Smooth muscle cell of the brain vasculature (primary cell): ENCODE measurements around the gene EEF2KMT.
"Not testable (repeated sequence)": the region's sequence is repeated elsewhere in the genome, so short reads cannot be mapped to it uniquely, and the experiment has no call there.

ENCODE experiments used
- DNase-seq: peaks from one replicate; pipeline ENCODE4 v3.0.0-alpha.2; 2012; ENCODE audit warnings: low read depth, low spot score

EEF2KMT gene

GRCh38 chr16:5070431-5071186, 27.0 kb downstream of the EEF2KMT start:
- DNase-seq = no peak

GRCh38 chr16:5069854-5070253, 27.7 kb downstream of the EEF2KMT start:
- no peak for DNase-seq

DNA sequence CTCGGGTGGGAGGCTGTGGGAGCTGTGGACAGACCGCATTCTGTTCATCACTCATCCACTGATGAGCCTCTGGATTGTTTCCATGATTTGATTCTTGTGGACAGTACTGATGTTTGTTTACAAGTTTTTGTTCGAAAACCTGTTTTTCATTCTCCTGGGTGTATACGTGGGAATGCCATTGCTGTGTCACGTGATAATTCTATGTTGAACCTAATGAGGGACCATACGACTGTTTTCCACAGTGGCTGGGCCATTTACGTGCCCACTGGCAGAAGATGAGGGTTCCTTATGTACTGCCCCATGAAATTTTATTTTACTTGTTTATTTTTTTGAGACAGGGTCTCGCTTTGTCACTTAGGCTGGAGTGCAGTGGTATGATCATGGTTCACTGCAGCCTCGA, 28.5 kb downstream of the EEF2KMT start:
- no peak for DNase-seq

- DNase-seq = no peak
These were observed 31.1 kb downstream of the EEF2KMT start for GRCh38 chr16:5066511-5066910.

GRCh38 chr16:5065813-5066212, 31.8 kb downstream of the EEF2KMT start, which contains the start of gene C16orf89:
C16orf89 (minus strand) TSS chr16:5065956; CDS start chr16:5065908, 48 bp downstream.
- no peak for DNase-seq

GRCh38 chr16:5065326-5065725, 32.3 kb downstream of the EEF2KMT start:
- DNase-seq = no peak

- DNase-seq = no peak
These were observed 32.7 kb downstream of the EEF2KMT start for GRCh38 chr16:5064915-5065314.

DNA sequence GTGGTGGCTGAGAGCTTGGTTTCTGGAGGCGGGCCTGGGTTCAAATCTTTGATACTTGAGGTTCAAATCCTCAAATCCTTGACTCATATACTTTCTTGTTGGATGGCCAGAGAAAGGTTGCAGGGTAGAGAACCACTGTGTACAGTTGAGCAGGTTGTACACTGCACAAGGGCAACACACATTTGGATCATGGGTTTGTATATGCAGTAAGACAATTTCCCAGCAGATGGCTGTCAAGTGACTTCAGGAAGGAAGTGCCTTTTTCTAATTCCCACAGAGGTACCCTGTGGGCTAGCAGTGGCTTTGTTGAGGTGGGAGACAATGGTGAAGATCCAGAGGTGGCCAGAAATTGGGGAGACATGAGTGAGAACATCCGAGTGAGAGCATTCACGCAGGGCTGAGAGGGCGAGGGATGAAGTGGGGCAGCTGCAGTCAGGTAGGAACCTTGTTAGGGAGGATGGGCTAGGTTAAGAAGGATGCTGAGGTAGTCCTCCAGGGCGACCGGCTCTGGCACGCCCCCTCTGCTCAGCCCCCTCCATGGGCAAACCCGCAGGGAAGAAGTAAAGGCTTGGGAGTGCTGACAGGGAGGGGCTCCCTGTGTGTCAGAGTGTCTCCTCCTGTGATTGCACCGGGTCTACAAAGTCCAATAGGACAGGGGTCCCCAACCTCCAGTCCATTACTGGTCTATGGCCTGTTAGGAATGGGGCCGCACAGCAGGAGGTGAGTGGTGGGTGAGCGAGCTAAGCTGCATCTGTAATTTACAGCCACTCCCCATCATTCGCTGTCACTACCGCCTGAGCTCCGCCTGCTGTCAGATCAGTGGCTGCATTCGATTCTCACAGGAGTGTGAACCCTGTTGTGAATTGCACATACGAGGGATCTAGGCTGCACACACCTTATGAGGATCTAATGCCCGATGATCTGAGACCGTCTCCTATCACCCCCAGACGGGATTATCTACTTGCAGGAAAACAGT, 34.5 kb downstream of the EEF2KMT start:
- no peak for DNase-seq

DNA sequence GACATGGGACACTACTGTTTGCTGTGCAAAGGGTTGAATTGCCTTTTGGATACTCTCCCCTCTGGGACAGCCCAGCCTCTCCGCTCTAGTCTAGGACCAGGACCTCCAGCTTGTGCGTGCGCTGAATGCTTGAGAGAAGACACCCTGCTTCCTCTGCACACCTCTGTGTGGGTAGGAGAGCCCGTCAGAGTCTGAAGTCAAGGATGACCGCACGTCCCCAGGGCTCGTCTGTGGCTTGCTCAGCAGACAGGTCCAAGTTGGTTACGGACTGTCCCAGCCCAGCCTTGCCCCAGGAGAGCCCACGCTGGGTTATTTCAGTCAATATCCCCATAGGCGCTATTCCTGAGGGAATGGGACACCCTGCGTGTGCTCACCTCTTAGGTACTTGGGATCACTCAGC, 35.5 kb downstream of the EEF2KMT start:
- no peak for DNase-seq

- DNase-seq = no peak
These were observed 37.4 kb downstream of the EEF2KMT start for GRCh38 chr16:5060073-5060641.

GRCh38 chr16:5059386-5060072, 38.1 kb downstream of the EEF2KMT start:
- no peak for DNase-seq

- no peak for DNase-seq
These were observed 39.1 kb downstream of the EEF2KMT start for GRCh38 chr16:5058476-5058875.

GRCh38 chr16:5056352-5056751, 41.2 kb downstream of the EEF2KMT start:
- no peak for DNase-seq

DNA sequence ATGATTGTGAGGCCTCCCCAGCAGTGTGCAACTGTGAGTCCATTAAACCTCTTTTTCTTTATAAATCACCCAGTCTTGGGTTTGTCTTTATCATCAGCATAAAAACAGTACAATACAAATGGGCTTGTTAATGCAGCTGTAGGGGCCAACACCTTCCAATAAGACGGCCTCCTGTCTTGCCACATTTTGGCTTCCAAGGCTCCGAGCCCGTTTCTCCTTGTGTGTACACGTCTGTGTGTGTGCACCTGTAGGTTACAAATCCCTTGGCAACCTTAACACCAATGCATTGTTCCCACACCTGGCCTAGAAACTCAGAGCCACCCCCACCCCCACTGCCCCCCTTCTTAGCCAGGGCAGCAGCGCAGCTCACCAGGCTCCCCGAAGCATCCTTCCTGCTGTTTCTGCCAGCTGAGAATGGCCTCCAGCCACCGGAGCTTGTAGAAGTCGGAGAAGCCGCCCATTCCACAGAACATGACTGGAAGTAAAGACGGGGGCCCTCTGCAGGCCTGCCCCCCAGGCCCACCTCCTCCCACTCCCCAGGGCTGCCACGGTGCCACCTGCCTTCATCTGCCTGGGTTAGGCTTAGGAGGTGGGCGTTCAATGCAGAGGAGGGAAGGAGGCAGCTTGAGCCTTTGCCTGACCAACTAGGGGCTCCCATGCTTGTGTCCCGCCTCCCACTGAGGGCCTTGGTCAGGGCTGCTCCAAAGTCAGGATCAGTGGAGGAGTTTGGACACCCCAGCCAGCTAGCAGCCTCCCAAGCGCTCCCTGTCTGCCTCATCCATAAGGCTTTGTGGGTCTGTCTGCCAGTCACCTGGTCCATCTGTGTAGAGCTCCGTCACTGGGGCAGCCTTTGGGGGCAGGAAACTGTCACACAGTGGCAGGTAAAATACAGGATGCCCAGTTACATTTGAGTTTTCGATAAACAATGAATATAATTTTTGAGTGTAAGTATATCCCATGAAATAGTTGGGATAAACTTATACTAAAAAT, 42.4 kb downstream of the EEF2KMT start:
- no peak for DNase-seq

DNA sequence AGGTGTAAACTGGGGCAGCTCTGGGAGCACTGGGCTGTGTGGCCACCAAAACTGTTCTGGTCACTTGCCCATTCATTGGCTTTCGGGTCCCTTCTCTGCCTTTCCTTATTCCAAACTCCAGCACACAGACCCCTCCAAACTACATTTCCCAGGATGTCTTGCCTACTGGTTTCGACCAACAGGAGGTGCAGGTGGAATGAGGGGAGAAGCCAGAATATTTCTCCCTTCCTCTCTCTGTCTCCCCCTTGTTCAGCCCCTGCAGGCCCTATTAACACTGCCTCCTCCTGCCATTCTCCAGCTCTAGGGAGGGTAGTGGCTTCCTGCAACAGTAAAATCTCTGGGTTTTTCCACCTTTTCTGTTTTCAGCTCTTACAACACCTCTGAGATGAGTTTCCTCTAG, 50.7 kb downstream of the EEF2KMT start:
- DNase-seq = no peak

DNA sequence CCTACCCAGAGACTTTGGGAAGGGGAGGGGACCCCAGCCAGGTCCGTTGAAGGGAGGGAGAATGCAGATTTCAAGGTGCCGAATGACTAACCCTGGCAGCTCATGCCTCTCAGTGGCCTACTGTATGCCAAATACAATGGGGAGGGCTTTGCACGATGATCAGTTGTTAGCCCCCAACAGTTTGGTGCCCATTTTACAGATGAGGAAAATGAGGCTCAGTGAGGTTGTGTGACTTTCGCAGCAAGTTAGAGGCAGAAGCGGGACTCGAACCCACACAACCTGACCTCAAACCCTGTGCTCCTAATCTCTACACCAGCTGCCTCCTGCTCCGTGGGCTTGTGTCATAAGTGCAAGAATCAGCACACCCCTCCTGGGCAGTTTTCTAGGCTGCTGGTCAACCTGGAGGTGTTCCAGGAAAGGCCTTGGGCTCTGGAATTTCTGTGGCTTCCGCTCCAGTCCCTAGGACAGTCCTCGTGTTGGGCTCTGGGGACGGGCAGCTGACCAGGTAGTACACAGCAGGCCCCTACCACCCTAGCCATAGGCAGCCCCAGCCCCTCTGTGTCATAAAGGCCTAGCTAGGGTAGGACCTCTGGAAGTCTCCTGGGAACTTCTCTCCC, 52.0 kb downstream of the EEF2KMT start:
- no peak for DNase-seq

DNA sequence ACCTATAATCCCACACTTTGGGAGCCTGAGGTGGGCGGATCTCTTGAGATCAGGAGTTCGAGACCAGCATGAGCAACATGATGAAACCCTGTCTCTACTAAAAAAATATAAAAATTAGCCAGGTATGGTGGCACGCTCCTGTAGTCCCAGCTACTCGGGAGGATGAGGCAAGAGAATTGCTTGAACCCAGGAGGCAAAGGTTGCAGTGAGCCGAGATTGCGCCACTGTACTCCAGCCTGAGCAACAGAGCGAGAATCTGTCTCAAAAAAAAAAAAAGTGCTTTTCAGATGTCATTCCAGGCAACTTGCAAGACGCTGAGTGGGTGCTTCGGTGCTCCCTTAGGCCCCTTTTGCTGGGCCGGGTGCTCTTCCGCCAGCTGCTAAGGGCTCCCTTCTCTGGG, 53.0 kb downstream of the EEF2KMT start:
- not testable (repeated sequence) for DNase-seq

DNA sequence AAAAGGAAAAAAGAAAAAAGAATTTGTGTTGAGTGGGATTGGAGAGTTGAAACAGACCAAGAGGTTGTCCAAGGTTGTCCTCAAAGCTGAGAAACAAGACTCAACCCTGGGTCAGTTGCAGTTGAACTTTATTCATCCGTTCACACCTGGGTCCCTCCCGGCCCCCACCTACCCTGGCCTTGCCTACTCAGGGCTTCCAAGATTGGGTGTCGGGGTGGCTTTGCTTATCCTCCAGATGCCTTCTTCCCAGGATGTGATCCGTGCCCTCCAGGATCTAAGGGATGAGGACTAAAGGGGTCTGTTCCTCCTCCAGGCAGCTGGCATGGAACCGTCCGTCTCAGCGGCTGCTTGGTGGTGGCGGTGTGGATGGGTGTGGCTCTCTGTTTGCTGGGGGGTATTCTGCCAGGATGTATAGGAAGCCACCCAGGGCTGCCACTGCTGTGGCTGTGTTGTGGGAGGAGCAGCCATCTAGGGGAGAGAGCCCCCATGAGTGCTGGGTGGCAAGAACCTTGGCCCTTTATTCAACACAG, 53.5 kb downstream of the EEF2KMT start:
- DNase-seq = no peak

DNA sequence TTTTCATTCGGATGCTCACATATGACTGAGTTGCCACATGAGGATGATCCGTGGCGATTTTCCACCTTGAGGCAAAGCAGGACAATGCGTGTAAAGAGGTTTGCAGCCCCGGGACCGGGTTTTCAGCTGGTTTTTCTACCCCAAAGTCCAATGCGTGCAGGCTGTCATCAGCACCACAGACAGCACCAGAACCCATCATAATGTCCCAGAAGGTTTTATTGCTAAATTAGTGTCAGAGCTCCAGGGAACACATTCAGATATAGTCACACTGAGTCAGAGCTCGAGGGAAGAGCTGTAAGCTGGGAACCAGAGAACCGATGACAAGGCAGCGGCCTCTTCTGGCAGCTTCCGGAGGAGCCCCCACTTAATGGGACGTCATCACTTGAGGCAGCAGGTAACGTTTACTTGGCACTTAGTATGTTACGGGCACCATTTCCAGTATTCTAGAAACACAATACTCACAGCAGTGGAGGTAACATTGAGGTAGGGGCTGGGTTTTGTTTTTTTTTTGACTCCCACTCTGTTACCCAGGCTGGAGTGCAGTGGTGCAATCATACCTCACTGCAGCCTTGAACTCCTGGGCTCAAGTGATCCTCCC, 54.9 kb downstream of the EEF2KMT start:
- no peak for DNase-seq
